ACC112 (cell line): ENCODE results near the gene KATNAL2.

ENCODE experiments used
- H2AFZ ChIP-seq: fragments of 200-600 bp; sonication (generic); one replicate; pipeline ENCODE4 v1.6.0; 2017; ENCODE audit warnings: antibody characterized with exemption, low read length; ENCODE audit not compliant: unreplicated experiment
- H3K27ac ChIP-seq: fragments of 200-600 bp; sonication (generic); 2 replicates; pipeline ENCODE4 v1.5.1; 2014; ENCODE audit warnings: low read depth, mild to moderate bottlenecking, antibody characterized with exemption, low read length, moderate library complexity
- H3K27me3 ChIP-seq: fragments of 200-600 bp; sonication (generic); 2 replicates; pipeline ENCODE4 v1.6.1; 2014; ENCODE audit warnings: mild to moderate bottlenecking, antibody characterized with exemption, low read length, moderate library complexity, mixed read lengths; ENCODE audit not compliant: insufficient read depth
- H3K36me3 ChIP-seq: fragments of 200-600 bp; sonication (generic); 2 replicates; pipeline ENCODE4 v1.6.1; 2016; ENCODE audit warnings: mild to moderate bottlenecking, antibody characterized with exemption, low read length, moderate library complexity, mixed read lengths; ENCODE audit not compliant: insufficient read depth
- H3K4me1 ChIP-seq: fragments of 200-600 bp; sonication (generic); one replicate; pipeline ENCODE4 v1.6.1; 2016; ENCODE audit warnings: low read length, mixed read lengths; ENCODE audit not compliant: insufficient read depth, unreplicated experiment, control insufficient read depth
- H3K4me3 ChIP-seq: fragments of 200-600 bp; sonication (generic); 2 replicates; pipeline ENCODE4 v1.5.1; 2014; ENCODE audit warnings: mild to moderate bottlenecking, low read depth, low read length
- H3K79me2 ChIP-seq: fragments of 200-600 bp; sonication (generic); one replicate; pipeline ENCODE4 v1.6.0; 2016; ENCODE audit warnings: low read length; ENCODE audit not compliant: control insufficient read depth, unreplicated experiment, insufficient read depth

The KATNAL2 gene

DNA sequence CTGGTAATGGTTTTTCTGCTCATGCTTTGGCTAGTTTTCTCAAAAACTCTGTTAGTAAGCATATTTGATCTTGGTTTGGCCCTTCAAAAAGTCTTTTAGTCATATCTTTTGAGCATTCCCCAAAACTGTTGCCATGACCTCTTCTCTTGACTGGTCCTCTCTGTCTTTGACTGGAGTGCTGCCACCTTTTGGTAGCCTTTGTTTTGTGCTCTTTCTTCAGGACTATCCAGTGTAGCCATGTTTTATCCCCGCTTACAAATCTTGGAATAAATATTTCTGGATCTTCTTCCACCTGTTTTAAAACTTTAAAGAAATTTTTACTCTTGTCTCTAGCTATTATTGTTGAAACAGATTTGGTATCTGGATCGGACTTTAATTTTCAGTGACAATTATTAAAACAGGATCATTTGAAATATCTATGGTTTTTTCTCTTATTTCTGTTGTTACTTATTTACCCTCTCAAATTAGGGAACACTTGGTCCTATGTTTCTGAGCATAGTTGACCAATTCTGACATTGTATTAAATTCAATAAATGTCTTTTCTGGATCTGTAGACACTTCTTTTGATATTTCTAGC, 119.0 kb downstream of the KATNAL2 start:
- Histone ChIP-seq H3K4me3 (no peak overlapping the region), H3K27me3 (no peaks in the 10 kb centered on the region), H3K27ac (no peak overlapping the region), H2AFZ (no peak overlapping the region), H3K4me1 (no peaks in the 10 kb centered on the region), H3K79me2 (no peaks in the 10 kb centered on the region), H3K36me3 (no peaks in the 10 kb centered on the region)

- H2AFZ ChIP-seq: no peak overlapping the region
- H3K4me3 ChIP-seq: no peak overlapping the region
- no peak overlapping the region for H3K27ac ChIP-seq
- no peaks in the 10 kb centered on the region for H3K27me3 ChIP-seq
- H3K79me2 ChIP-seq: no peaks in the 10 kb centered on the region
- no peaks in the 10 kb centered on the region for H3K4me1 ChIP-seq
- H3K36me3 ChIP-seq: no peaks in the 10 kb centered on the region
Measured at GRCh38 chr18:47036927-47037578, 119.7 kb downstream of the KATNAL2 start.

DNA sequence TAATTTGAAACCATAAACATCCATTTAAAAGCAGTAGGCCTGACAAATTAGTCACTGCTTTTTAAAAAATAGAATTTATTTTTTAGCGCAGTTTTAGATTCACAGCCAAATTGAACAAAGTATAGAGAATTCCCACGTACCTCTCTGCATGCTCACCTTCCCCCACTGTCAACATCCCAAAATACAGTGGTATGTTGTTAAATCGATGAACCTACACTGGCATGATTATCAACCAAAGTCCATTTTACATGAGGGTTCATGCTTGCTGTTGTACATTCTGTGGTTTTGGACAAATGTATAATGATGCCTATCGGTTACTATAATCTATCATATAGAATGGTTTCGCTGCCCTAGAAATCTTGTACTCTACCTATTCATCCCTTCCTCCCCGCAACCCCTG, 123.6 kb downstream of the KATNAL2 start:
- no peak overlapping the region for H3K27ac ChIP-seq

GRCh38 chr18:47050468-47050867, 133.1 kb downstream of the KATNAL2 start:
- Histone ChIP-seq H3K27ac (no peak overlapping the region), H3K79me2 (no peaks in the 10 kb centered on the region), H3K4me1 (no peaks in the 10 kb centered on the region)

More for the DNA sequence above, 123.6 kb downstream of the KATNAL2 start:
- no peaks in the 10 kb centered on the region for H3K4me1 ChIP-seq
- H3K4me3 ChIP-seq: no peak overlapping the region
- H3K36me3 ChIP-seq: no peaks in the 10 kb centered on the region
- no peaks in the 10 kb centered on the region for H3K27me3 ChIP-seq
- H2AFZ ChIP-seq: no peak overlapping the region
- H3K79me2 ChIP-seq: no peaks in the 10 kb centered on the region

DNA sequence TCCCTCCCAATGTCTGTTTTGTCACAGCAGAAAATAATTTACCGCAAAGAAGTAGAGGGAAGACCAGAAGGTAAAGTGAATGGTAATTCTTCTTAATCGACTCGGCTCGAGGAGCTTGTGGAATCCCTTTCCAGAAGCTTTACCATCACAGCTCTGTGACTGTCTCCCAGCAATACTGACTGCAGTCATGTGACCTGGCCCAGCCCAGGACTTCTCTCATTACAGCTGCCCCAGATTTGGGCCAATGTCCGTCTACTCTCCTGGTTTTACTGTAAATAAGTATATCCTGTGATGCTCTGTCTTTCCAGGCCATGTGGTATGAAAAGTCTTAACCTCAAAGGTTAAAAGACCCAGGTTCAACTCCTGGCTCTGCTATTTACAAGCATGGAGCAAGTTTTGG, 137.0 kb downstream of the KATNAL2 start:
- Histone ChIP-seq H3K4me3 (no peak overlapping the region), H2AFZ (no peak overlapping the region), H3K36me3 (no peaks in the 10 kb centered on the region), H3K27me3 (no peaks in the 10 kb centered on the region), H3K27ac (no peak overlapping the region), H3K4me1 (no peaks in the 10 kb centered on the region), H3K79me2 (no peaks in the 10 kb centered on the region)

More at GRCh38 chr18:47050468-47050867, 133.1 kb downstream of the KATNAL2 start:
- no peak overlapping the region for H2AFZ ChIP-seq
- no peaks in the 10 kb centered on the region for H3K27me3 ChIP-seq
- no peak overlapping the region for H3K4me3 ChIP-seq
- no peaks in the 10 kb centered on the region for H3K36me3 ChIP-seq

GRCh38 chr18:47062471-47062870, 145.1 kb downstream of the KATNAL2 start:
- Histone ChIP-seq H3K4me1 (no peaks in the 10 kb centered on the region), H3K79me2 (no peaks in the 10 kb centered on the region), H3K27me3 (no peaks in the 10 kb centered on the region), H3K27ac (no peak overlapping the region), H2AFZ (no peak overlapping the region), H3K4me3 (no peak overlapping the region), H3K36me3 (no peaks in the 10 kb centered on the region)

DNA sequence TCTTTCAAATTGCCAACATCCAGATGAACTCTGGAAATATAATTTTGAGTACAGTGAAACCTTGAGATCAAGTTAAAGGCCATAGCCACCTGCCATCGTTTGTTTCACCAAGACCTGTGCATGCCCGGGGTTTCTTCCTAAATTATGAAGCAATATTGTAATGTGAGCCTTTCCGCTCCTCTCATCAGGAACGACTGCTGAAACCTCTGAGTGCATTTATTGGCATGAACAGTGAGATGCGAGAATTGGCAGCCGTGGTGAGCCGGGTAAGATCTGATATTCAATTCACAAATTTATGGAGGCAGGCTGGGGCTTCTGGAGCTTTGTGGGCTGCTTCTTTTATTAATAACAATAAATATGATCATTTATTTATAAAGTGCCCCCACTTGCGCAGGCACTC, 145.7 kb downstream of the KATNAL2 start:
- H3K27me3 ChIP-seq: no peaks in the 10 kb centered on the region
- no peak overlapping the region for H2AFZ ChIP-seq
- H3K4me3 ChIP-seq: no peak overlapping the region
- no peaks in the 10 kb centered on the region for H3K4me1 ChIP-seq
- no peaks in the 10 kb centered on the region for H3K79me2 ChIP-seq
- H3K27ac ChIP-seq: no peak overlapping the region
- H3K36me3 ChIP-seq: no peaks in the 10 kb centered on the region

DNA sequence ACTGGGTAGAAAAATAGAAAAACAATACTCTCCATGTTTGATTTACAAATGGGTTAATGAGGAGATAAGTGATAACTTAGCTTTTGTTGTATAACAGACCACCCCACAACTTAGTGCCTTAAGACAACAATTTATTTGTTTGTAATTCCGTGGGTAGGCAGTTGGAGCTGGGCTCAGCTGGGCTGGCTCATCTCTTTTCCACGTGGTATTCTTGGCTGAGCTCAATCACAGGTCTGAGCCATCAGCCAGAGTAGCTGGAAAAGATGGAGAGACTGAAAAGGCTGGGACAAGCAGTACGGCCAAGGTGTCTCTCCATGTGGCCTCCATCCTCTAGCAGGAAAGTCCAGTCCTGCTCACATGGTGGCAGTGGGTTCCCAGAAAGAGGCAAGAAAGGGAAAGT, 150.2 kb downstream of the KATNAL2 start:
- Histone ChIP-seq H3K27me3 (no peaks in the 10 kb centered on the region), H3K27ac (no peak overlapping the region), H3K4me3 (no peak overlapping the region), H3K36me3 (no peaks in the 10 kb centered on the region), H3K79me2 (no peaks in the 10 kb centered on the region), H3K4me1 (no peaks in the 10 kb centered on the region), H2AFZ (no peak overlapping the region)

DNA sequence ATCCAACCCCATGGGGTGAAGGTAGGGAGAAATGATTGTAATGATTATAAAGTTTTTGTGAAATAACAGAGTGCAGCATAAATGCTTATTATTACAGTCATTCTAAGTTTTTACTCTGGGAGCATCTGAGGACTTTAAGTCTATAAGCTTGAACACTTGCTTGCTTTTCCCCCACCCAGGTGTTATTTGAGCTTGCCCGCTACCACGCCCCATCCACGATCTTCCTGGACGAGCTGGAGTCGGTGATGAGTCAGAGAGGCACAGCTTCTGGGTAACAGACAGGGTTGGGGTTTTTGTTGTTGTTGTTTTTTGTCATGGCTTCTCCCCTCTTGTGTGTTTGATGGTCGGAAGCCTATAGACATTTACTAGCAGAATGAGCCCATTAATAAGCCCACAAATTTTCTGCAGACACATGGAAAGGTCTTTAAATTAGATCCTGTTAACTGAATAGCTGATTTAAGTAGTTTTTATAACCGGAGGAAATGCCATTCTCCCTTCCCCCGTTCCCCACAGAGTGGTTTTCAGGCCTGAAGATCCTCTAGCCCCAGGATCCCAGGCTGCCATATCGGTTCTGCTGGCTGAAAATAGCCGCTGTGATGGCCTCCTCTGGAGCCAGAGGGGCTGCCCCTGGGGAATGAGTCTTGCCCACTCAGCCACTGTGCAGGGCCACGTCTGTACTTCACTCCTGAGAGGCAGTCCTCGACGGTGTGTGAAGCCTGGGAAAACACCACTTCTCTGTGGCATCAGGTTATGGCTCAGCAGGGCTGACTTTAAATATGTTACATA, 157.9 kb downstream of the KATNAL2 start:
- H3K4me3 ChIP-seq: no peak overlapping the region

GRCh38 chr18:47077111-47077510, 159.7 kb downstream of the KATNAL2 start:
- H3K4me1 ChIP-seq: peaks cover 15% of the 10 kb centered on the region
- no peaks in the 10 kb centered on the region for H3K36me3 ChIP-seq

More for the DNA sequence above, 157.9 kb downstream of the KATNAL2 start:
- no peaks in the 10 kb centered on the region for H3K36me3 ChIP-seq
- H3K27me3 ChIP-seq: no peaks in the 10 kb centered on the region
- peaks cover 7% of the 10 kb centered on the region for H3K4me1 ChIP-seq
- H3K27ac ChIP-seq: no peak overlapping the region
- no peaks in the 10 kb centered on the region for H3K79me2 ChIP-seq
- no peak overlapping the region for H2AFZ ChIP-seq

DNA sequence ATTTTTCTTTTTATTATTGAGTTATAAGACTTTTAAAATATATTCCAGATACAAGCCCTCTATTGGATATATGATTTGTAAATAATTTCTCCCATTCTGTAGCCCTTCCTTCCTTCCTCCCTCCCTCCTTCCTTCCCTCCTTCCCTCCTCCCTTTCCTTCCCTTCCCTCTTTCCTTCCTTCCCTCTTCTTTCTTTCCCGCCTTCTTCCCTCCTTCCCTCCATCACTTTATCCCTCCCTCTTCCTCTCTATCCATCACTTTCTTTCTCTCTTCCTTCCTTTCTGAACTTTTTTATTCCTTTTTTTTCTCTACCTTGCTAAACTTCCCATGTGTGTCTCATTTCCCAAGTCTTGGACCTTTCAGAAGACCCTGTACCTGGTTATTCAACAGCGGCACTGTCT, 163.5 kb downstream of the KATNAL2 start:
- Histone ChIP-seq H3K4me3 (no peak overlapping the region), H3K27me3 (no peaks in the 10 kb centered on the region), H3K36me3 (no peaks in the 10 kb centered on the region), H2AFZ (no peak overlapping the region), H3K27ac (no peak overlapping the region), H3K4me1 (peaks cover 8% of the 10 kb centered on the region), H3K79me2 (no peaks in the 10 kb centered on the region)

More at GRCh38 chr18:47077111-47077510, 159.7 kb downstream of the KATNAL2 start:
- Histone ChIP-seq H2AFZ (no peak overlapping the region), H3K79me2 (no peaks in the 10 kb centered on the region), H3K27ac (no peak overlapping the region), H3K4me3 (no peak overlapping the region), H3K27me3 (no peaks in the 10 kb centered on the region)
